Ishikawa (cell line): ENCODE measurements around the gene SLC9A9.

Source experiments
- CEBPB ChIP-seq: IDR thresholded peaks from 2 replicates; pipeline ENCODE4 v1.6.1; 2012
- CREB1 ChIP-seq: IDR thresholded peaks from 2 replicates; pipeline ENCODE4 v1.6.1; 2012; ENCODE audit warnings: low read depth
- EGR1 ChIP-seq: IDR thresholded peaks from 2 replicates; pipeline ENCODE4 v1.6.1; 2012
- EP300 ChIP-seq: IDR thresholded peaks from 2 replicates; pipeline ENCODE4 v1.6.1; 2012; ENCODE audit warnings: borderline replicate concordance
- FOXM1 ChIP-seq: IDR thresholded peaks from 2 replicates; pipeline ENCODE4 v1.6.1; 2012; ENCODE audit warnings: low read depth, borderline replicate concordance
- MAX ChIP-seq: IDR thresholded peaks from 2 replicates; pipeline ENCODE4 v1.6.1; 2012
- NFIC ChIP-seq: IDR thresholded peaks from 2 replicates; pipeline ENCODE4 v1.6.1; 2012
- RAD21 ChIP-seq: IDR thresholded peaks from 2 replicates; pipeline ENCODE4 v1.6.1; 2012; ENCODE audit warnings: low read depth
- TAF1 ChIP-seq: IDR thresholded peaks from 2 replicates; pipeline ENCODE4 v1.6.1; 2012; ENCODE audit warnings: low read depth, mild to moderate bottlenecking
- TCF12 ChIP-seq: IDR thresholded peaks from 2 replicates; pipeline ENCODE4 v1.6.1; 2012; ENCODE audit warnings: low read depth
- TEAD4 ChIP-seq: IDR thresholded peaks from 2 replicates; pipeline ENCODE4 v1.6.1; 2012
- USF1 ChIP-seq: IDR thresholded peaks from 2 replicates; pipeline ENCODE4 v1.6.1; 2012
- TF ChIP-seq, protein P1 (sequence below): IDR thresholded peaks from 2 replicates; pipeline ENCODE4 v1.6.1; 2012; ENCODE audit warnings: low read depth, mild to moderate bottlenecking

GRCh38 chr3:143421556-143421955 lies 426.7 kb downstream of the SLC9A9 start:
- TF ChIP-seq USF1 (no peak), RAD21 (no peak), TCF12 (no peak), MAX (no peak), FOXM1 (no peak), TAF1 (no peak), TEAD4 (no peak), NFIC (no peak), CREB1 (no peak), CEBPB (no peak), EP300 (no peak), EGR1 (no peak)
- TF ChIP-seq, protein P1, sequence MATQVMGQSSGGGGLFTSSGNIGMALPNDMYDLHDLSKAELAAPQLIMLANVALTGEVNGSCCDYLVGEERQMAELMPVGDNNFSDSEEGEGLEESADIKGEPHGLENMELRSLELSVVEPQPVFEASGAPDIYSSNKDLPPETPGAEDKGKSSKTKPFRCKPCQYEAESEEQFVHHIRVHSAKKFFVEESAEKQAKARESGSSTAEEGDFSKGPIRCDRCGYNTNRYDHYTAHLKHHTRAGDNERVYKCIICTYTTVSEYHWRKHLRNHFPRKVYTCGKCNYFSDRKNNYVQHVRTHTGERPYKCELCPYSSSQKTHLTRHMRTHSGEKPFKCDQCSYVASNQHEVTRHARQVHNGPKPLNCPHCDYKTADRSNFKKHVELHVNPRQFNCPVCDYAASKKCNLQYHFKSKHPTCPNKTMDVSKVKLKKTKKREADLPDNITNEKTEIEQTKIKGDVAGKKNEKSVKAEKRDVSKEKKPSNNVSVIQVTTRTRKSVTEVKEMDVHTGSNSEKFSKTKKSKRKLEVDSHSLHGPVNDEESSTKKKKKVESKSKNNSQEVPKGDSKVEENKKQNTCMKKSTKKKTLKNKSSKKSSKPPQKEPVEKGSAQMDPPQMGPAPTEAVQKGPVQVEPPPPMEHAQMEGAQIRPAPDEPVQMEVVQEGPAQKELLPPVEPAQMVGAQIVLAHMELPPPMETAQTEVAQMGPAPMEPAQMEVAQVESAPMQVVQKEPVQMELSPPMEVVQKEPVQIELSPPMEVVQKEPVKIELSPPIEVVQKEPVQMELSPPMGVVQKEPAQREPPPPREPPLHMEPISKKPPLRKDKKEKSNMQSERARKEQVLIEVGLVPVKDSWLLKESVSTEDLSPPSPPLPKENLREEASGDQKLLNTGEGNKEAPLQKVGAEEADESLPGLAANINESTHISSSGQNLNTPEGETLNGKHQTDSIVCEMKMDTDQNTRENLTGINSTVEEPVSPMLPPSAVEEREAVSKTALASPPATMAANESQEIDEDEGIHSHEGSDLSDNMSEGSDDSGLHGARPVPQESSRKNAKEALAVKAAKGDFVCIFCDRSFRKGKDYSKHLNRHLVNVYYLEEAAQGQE, result no peak
